Smooth muscle cell of the brain vasculature (primary cell): ENCODE results near the gene SLITRK1.

Experiments
- DNase-seq: peaks from one replicate; pipeline ENCODE4 v3.0.0-alpha.2; 2012; ENCODE audit warnings: low read depth, low spot score

SLITRK1 gene, protein sequence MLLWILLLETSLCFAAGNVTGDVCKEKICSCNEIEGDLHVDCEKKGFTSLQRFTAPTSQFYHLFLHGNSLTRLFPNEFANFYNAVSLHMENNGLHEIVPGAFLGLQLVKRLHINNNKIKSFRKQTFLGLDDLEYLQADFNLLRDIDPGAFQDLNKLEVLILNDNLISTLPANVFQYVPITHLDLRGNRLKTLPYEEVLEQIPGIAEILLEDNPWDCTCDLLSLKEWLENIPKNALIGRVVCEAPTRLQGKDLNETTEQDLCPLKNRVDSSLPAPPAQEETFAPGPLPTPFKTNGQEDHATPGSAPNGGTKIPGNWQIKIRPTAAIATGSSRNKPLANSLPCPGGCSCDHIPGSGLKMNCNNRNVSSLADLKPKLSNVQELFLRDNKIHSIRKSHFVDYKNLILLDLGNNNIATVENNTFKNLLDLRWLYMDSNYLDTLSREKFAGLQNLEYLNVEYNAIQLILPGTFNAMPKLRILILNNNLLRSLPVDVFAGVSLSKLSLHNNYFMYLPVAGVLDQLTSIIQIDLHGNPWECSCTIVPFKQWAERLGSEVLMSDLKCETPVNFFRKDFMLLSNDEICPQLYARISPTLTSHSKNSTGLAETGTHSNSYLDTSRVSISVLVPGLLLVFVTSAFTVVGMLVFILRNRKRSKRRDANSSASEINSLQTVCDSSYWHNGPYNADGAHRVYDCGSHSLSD

DNA sequence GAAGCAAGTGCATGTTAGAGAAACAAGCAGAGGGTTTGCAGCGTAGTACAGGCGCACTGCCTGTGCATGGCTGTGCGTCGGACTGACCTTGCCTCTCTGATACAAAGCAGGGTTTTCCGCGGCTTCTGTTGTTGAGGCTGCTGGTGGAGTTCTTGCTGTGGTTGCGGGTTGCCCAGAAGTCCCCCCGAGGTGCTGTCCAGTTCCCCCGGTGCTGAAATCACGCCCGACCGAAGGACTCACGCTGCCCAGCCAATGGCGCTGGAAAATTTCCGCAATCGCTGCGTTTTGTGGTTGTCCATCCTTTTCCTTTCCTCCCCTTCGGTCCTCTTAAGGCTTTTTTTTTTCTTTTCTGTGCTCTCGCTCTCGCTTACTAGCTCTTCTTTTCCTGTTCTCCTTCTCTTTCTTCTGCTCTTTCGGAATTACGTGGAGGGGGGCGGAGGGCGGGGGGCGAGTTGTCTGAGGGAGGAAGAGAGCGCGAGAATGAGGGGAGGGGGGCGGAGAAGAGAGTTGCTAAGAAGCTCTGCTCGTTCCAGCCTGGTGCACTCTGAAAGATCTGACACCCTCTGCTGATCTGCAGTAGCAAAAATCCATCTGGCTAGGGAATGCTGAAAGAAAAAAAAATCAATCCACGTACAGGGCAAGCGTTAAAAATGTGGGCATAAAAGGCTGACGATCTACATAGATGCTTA, at the start of gene SLITRK1:
Gene SLITRK1, minus strand, starts transcription at position 558 of the 689 bp plus-strand sequence. CDS start 967 bp downstream, outside the sequence.
- DNase-seq = no peak

- DNase-seq = no peak
These were observed 46.9 kb upstream of the SLITRK1 start for GRCh38 chr13:83929157-83929556.

- DNase-seq = no peak
These were observed 37.5 kb upstream of the SLITRK1 start for GRCh38 chr13:83919775-83920174.

- no peak for DNase-seq
These were observed 32.1 kb upstream of the SLITRK1 start for GRCh38 chr13:83914368-83914767.

DNA sequence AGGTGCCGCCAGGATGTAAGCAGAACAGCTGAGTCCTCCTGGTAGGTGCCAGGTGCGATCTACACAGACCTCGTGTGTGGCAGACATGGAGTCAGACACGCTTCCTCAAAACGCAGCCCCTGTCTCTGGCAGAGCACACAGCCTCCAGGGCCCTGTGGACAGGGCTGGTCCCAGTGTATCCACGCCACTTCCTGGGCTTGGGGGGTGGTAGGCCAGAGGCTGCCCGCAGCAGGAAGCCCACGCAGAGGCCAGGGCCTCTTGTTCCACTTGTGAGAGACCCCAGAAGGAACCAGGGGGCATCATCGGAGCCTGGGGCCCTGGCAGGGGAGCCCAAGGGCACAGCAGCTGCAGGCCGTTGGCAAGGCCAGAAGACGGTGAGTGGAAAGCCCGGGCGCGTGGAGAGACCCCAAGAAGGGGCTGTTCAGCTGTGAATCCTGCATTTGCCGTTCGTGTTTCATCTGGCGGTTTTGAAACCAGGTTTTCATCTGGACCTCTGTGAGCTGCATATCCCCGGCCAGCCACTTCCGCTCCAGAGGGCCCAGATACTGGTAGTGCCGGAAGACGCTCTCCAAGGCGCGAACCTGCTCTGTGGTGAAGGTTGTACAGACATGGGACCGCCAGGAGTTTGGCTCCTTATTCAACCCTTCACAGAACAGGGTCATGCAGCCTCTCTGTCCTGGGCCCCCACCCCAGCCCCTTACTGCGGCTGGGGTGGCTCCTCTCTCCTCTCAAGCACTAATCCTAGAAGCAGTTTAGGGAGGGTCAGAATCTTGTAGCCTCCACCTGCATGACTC, 25.1 kb upstream of the SLITRK1 start:
- no peak for DNase-seq

DNA sequence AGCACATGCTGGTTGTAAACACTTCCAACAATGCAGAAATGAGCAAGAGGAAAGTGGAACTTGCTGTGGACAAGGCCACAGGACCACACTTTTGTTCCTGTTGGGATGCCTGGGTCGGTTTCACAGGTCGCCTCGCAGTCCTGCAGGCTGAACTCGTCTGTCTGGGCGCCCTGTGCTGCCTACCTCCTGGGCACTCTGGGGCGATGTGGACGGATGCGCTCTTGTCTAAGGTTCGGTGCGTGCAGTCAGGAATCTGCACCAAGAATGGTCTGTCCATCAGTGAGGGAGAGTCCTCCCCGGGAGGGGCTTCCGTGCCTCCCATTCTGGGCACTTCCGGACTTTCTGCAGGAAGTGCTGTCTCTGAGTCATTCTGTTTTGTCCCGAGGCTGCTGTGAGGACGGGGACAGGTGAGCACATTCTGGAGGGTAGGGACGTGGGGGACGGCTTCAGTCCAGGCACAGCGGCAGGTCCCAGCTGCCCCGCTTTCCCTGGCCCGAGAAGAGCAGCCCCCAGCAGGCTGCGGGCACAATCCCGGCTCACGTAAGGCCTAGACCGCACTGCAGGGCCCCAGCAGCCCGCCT, 24.1 kb upstream of the SLITRK1 start:
- no peak for DNase-seq

DNA sequence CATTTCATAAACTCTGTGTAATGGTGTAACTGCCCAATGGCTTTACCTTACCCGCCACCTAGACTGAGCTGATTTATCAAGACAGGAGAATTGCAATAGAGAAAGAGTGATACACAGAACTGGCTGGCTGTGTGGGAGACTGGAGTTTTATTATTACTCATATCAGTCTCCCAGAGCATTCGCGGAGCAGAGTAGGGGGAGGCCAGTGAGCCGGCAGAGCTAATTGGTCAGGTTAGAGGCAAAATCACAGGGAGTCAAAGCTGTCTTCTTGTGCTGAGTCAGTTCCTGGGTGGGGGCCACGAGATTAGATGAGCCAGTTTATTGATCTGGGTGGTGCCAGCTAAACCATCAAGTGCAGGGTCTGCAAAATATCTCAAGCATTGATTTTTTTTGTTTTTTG, 23.4 kb upstream of the SLITRK1 start:
- no peak for DNase-seq

DNA sequence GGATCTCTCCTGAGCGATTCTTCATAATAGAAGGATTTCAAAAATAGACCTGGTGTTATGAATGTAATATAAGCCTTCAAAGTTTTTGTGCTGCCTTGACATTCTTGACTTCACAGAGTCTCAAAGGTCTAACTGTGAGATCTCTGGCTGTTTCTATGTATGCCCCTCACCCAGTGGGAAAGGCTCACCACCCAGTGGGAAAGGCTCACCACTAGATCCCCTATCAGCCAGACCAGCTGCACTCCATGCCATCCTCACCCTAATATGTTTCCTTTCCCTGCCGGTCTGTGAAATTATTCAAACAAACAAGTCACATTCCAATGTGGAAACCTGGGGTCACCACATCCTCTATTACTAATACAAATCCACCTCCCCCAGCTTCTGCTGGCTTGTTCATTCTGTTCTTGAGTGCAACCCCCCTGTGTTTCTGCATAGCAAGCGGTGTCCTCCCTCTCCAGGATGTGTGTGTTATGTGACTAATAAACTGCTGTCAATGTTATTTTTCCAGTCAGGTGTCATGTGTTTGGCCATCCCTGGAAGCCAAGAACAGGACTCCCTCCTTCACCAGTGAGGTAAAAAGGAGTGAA, 13.8 kb upstream of the SLITRK1 start:
- no peak for DNase-seq

- DNase-seq = no peak
These were observed 8.1 kb upstream of the SLITRK1 start for GRCh38 chr13:83890358-83890757.

GRCh38 chr13:83884141-83884540, 1.9 kb upstream of the SLITRK1 start:
- DNase-seq = no peak

GRCh38 chr13:83883061-83883523, 818 bp upstream of the SLITRK1 start:
- DNase-seq = no peak

- no peak for DNase-seq
These were observed 309 bp upstream of the SLITRK1 start for GRCh38 chr13:83882606-83882959.

GRCh38 chr13:83881140-83881684, 1.1 kb downstream of the SLITRK1 start:
- DNase-seq = no peak

GRCh38 chr13:83880275-83881139, 1.8 kb downstream of the SLITRK1 start:
- no peak for DNase-seq

DNA sequence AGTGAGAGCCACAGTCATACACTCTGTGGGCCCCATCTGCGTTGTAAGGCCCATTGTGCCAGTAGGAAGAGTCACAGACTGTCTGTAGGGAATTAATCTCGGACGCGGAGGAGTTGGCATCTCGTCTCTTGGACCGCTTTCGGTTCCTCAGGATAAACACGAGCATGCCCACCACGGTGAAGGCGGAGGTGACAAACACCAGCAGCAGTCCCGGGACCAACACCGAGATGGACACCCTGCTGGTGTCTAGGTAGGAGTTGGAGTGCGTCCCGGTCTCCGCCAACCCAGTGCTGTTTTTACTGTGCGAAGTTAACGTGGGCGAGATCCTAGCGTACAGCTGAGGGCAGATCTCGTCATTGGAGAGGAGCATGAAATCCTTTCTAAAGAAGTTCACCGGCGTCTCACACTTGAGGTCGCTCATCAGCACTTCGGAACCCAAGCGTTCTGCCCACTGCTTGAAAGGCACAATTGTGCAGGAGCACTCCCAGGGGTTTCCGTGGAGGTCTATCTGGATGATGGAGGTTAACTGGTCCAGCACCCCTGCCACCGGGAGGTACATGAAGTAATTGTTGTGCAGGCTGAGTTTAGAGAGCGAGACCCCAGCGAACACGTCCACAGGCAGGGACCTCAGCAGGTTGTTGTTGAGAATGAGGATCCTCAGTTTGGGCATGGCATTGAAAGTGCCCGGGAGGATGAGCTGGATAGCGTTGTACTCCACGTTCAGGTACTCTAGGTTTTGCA, 2.7 kb downstream of the SLITRK1 start:
- DNase-seq = no peak

DNA sequence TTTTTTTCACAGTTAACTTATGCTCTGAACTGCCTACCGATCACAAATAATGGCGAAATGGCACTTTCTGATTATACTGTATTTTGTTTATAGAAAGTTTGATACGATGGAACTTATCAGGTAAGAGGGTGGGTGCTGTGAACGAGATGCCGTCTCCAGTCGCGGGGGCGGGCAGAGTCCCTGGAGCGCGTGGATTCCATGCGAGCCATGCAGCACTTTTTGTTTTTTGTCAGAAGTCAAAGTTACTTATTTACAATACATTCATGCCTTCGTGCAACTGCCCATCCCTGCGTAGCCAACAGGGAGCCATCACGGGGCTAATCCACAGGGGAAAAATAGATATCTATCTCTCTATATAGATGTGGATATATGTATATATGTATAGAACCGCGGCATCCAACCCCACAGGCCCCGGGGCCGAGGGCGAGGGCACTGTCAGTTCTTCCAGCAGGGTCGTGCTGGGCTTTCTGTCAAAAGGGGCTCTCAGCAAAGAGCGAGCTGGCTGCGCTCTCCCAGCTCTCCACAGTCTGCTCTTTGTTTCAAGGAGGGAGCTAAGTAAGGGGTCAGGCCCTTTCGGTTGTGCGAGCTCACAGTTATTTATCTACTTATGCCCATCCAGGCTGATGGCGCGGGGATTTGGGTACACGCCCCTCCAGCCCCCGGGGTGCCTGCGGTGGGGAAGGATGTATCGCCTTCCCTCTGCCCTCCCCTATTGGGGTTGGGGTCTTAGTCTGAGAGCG, 3.4 kb downstream of the SLITRK1 start:
- no peak for DNase-seq

GRCh38 chr13:83877651-83878355, 4.5 kb downstream of the SLITRK1 start:
- DNase-seq = no peak

DNA sequence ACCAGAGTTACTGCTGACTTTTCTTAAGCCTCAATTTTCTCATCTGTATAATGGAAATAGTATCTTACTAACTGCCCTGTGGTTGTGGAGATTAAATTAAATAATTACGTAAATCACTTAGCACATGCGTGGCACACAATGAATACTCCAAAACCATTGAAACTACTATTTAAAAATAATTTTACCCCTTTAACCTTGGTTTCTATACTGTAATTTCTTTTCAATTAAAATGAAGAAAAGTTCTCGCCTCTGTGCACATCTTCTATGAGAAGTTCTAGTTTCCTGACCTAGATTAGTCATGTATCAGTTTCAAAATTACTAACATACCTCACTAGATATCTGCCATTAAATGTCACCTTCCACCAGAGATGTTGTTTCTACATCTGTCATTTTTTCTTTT, 5.7 kb downstream of the SLITRK1 start:
- no peak for DNase-seq
